K562 (cell line): ENCODE measurements around the gene GARIN5B. TPM values are rescaled to one million over a fixed set of nuclear protein-coding genes. Genes with fewer than 3 reads are reported as not detected.

Experiments
- ARID2 ChIP-seq: fragments of 450-650 bp; IDR thresholded peaks from 2 replicates; pipeline ENCODE4 v1.6.1; 2017; ENCODE audit warnings: antibody characterized with exemption, mild to moderate bottlenecking
- CCAR2 ChIP-seq: fragments of 200-400 bp; formaldehyde crosslinking; IDR thresholded peaks from 2 replicates; pipeline ENCODE4 v1.6.1; 2017; ENCODE audit warnings: mild to moderate bottlenecking, low read depth, low read length
- CHD1 ChIP-seq: fragments of 200-600 bp; sonication (generic); IDR thresholded peaks from one replicate; pipeline ENCODE4 v1.6.1; 2012; ENCODE audit warnings: mild to moderate bottlenecking, moderate library complexity, low read length, inconsistent platforms
- DMBX1 ChIP-seq: fragments of 250-450 bp; sonication (Bioruptor Pico); IDR thresholded peaks from 2 replicates; pipeline ENCODE4 v1.8.0; 2022; ENCODE audit warnings: inconsistent platforms, mild to moderate bottlenecking, moderate library complexity, borderline replicate concordance
- E2F3 ChIP-seq: fragments of 250-450 bp; sonication (Bioruptor Pico); IDR thresholded peaks from 2 replicates; pipeline ENCODE4 v1.4.0; 2020; ENCODE audit warnings: mild to moderate bottlenecking
- FUS ChIP-seq: fragments of 200-400 bp; formaldehyde crosslinking; optimal IDR thresholded peaks from 2 replicates; pipeline ENCODE3; 2017; ENCODE audit warnings: low read depth, low read length
- HDAC1 ChIP-seq, 2 experiments: fragments of 450-650 bp; IDR thresholded peaks; 2 replicates each; pipeline ENCODE4 v1.6.1; 2016 to 2017; ENCODE audit warnings: inconsistent platforms in 1 of 2, mild to moderate bottlenecking in 1 of 2, moderate library complexity in 1 of 2
- HDAC6 ChIP-seq: IDR thresholded peaks from 2 replicates; pipeline ENCODE4 v1.6.1; 2012; ENCODE audit warnings: low read depth, mild to moderate bottlenecking, control low read depth, inconsistent platforms, low read length, moderate library complexity
- HEY1 ChIP-seq: fragments of 250-450 bp; sonication (Bioruptor Pico); IDR thresholded peaks from 2 replicates; pipeline ENCODE4 v1.5.0; 2020; ENCODE audit warnings: mild to moderate bottlenecking, moderate library complexity, borderline replicate concordance
- KAT8 ChIP-seq: fragments of 450-650 bp; IDR thresholded peaks from 2 replicates; pipeline ENCODE4 v1.6.1; 2016; ENCODE audit warnings: low read depth, mild to moderate bottlenecking
- MAZ ChIP-seq, 2 experiments: fragments of 450-650 bp in 1 of 2; sonication (generic) in 1 of 2; formaldehyde crosslinking; IDR thresholded peaks in 1 of 2; conservative IDR thresholded peaks in 1 of 2; 2 replicates each; pipeline versions ENCODE4 v1.4.0 to v1.5.0; 2020; ENCODE audit warnings: mild to moderate bottlenecking in 1 of 2, missing genetic modification reagents in 1 of 2
- MXI1 ChIP-seq: IDR thresholded peaks from 2 replicates; pipeline ENCODE4 v1.6.1; 2011; ENCODE audit warnings: low read depth, mild to moderate bottlenecking, improper control_type of control experiment, low read length
- NFE2 ChIP-seq: IDR thresholded peaks from 2 replicates; pipeline ENCODE4 v1.6.1; 2014; ENCODE audit warnings: antibody characterized with exemption, low read depth
- NR1H2 ChIP-seq: sonication (generic); formaldehyde crosslinking; IDR thresholded peaks from 2 replicates; pipeline ENCODE4 v1.4.0; 2020; ENCODE audit warnings: mild to moderate bottlenecking, missing genetic modification reagents
- PHB ChIP-seq: fragments of 250-450 bp; sonication (Bioruptor Pico); IDR thresholded peaks from 2 replicates; pipeline ENCODE4 v1.5.0; 2021
- RCOR1 ChIP-seq, 2 experiments: IDR thresholded peaks; 2 replicates each; pipeline ENCODE4 v1.6.1; 2012; ENCODE audit warnings: low read depth in 2 of 2, low read length in 2 of 2, borderline replicate concordance in 1 of 2, improper control_type of control experiment in 1 of 2
- SAP30 ChIP-seq: fragments of 200-600 bp; sonication (generic); IDR thresholded peaks from 2 replicates; pipeline ENCODE4 v1.6.1; 2012; ENCODE audit warnings: borderline replicate concordance, low read depth, mild to moderate bottlenecking, moderate library complexity, low read length, control low read depth, inconsistent platforms; ENCODE audit not compliant: insufficient read depth, poor library complexity, severe bottlenecking
- TAF15 ChIP-seq: fragments of 200-400 bp; formaldehyde crosslinking; IDR thresholded peaks from 2 replicates; pipeline ENCODE4 v1.6.1; 2017; ENCODE audit warnings: mild to moderate bottlenecking, low read depth, low read length, moderate library complexity
- TEAD1 ChIP-seq, 2 experiments: fragments of 450-650 bp in 1 of 2; sonication (generic) in 1 of 2; formaldehyde crosslinking; IDR thresholded peaks; 2 replicates each; pipeline versions ENCODE4 v1.4.0 to v1.8.0; 2020 to 2022; ENCODE audit warnings: mild to moderate bottlenecking in 2 of 2, missing genetic modification reagents in 1 of 2
- ZBED1 ChIP-seq: IDR thresholded peaks from 2 replicates; pipeline ENCODE4 v1.6.1; 2014
- ZC3H4 ChIP-seq: sonication (generic); formaldehyde crosslinking; IDR thresholded peaks from 2 replicates; pipeline ENCODE4 v1.9.0; 2021; ENCODE audit warnings: missing genetic modification reagents, borderline replicate concordance
- ZKSCAN1 ChIP-seq: fragments of 150-350 bp; IDR thresholded peaks from 2 replicates; pipeline ENCODE4 v1.6.1; 2016; ENCODE audit warnings: low read depth, low read length
- ZNF232 ChIP-seq: sonication (generic); formaldehyde crosslinking; IDR thresholded peaks from 2 replicates; pipeline ENCODE4 v1.8.0; 2022; ENCODE audit warnings: mild to moderate bottlenecking, missing genetic modification reagents
- ZNF431 ChIP-seq: sonication (generic); formaldehyde crosslinking; IDR thresholded peaks from 2 replicates; pipeline ENCODE4 v1.8.0; 2022; ENCODE audit warnings: mild to moderate bottlenecking, missing genetic modification reagents
- ZNF695 ChIP-seq: fragments of 450-650 bp; formaldehyde crosslinking; IDR thresholded peaks from 2 replicates; pipeline ENCODE4 v1.4.0; 2020; ENCODE audit warnings: mild to moderate bottlenecking, moderate library complexity
- ZNF785 ChIP-seq: fragments of 250-450 bp; sonication (Bioruptor Pico); IDR thresholded peaks from 2 replicates; pipeline ENCODE4 v1.4.0; 2020; ENCODE audit warnings: mild to moderate bottlenecking
- polyA plus RNA-seq, 8 experiments: library from polyadenylated mRNA; depleted of rRNA in 4 of 8; stranded (reverse) in 5 of 8; unstranded in 3 of 8; fragments of >200 nt; fragmentation: Nextera tagmentation in 2 of 8; fragmentation: Illumina TruSeq in 1 of 8; extraction: Ambion mirVana in 2 of 8; extraction: Trizol in 1 of 8; gene quantifications; 2 replicates each; pipeline versions ENCODE4 v1.2.1 to v1.2.3, GENCODE V29; 2011 to 2014; ENCODE audit warnings: inconsistent platforms in 1 of 8, missing spikeins in 1 of 8
- total RNA-seq, 7 experiments: library from RNA; depleted of rRNA in 6 of 7; stranded (reverse); fragments of >200 nt in 6 of 7; fragmentation: Illumina TruSeq in 2 of 7; extraction: Trizol in 2 of 7; gene quantifications; 2 replicates each; pipeline versions ENCODE4 v1.2.1 to v1.2.3, GENCODE V29; 2011 to 2021; ENCODE audit warnings: low replicate concordance in 1 of 7
- TF ChIP-seq, protein P1 (sequence below): fragments of 450-650 bp; IDR thresholded peaks from 2 replicates; pipeline ENCODE4 v1.6.1; 2017; ENCODE audit warnings: mild to moderate bottlenecking, moderate library complexity
- TF ChIP-seq, protein P2 (sequence below): fragments of 450-650 bp; formaldehyde crosslinking; IDR thresholded peaks from 2 replicates; pipeline ENCODE4 v1.4.0; 2020; ENCODE audit warnings: mild to moderate bottlenecking, moderate library complexity

The GARIN5B gene
- total and polyA plus RNA-seq, 9 of the 15 experiments (the other 6 are each of a cell fraction or from before 2014, with no cell fraction given) = not detected

DNA sequence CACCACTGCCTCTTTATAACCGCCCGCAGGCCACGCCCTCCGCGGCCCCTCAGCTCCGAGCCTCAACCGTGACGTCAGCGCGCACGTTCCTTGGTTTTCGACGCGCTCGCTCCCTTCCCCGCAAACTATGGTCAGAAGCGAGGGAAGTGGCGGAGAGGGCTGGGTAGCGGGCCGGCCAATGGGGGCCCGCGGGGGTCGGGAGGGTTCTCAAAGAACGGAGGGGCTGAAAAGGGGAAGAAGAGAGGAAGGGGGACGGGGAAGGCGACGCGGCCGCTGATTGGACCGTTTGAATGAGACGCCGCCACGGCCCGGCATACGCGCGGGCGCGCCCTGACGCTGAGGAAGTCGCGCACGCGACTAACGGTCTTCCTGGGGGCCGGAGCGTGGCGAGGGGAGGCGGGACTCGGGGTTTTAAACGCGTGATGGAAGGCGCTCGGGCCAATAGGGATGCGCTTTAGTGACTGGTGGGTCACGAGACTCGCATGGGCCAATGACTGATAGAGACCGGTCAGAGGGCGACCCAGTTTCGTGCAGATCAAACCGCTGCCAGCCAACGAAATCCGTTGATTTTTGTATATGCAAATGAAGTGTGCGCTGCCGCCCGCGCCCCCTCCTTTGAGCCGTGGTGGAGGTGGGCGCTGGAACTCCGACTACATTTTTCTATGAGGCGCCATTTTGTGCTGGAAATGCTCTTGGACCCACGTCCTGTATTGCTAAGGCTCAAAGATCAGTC is 44.9 kb upstream of the GARIN5B start (continued):
- TF ChIP-seq, protein P1, sequence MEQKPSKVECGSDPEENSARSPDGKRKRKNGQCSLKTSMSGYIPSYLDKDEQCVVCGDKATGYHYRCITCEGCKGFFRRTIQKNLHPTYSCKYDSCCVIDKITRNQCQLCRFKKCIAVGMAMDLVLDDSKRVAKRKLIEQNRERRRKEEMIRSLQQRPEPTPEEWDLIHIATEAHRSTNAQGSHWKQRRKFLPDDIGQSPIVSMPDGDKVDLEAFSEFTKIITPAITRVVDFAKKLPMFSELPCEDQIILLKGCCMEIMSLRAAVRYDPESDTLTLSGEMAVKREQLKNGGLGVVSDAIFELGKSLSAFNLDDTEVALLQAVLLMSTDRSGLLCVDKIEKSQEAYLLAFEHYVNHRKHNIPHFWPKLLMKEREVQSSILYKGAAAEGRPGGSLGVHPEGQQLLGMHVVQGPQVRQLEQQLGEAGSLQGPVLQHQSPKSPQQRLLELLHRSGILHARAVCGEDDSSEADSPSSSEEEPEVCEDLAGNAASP = no peak
- TF ChIP-seq ZC3H4 (CRISPR knock-in tag) (no peak), PHB (CRISPR knock-in tag) (no peak), ZNF232 (CRISPR knock-in tag) (no peak), HEY1 (CRISPR knock-in tag) (no peak), ZBED1 (no peak), ZNF695 (no peak), SAP30 (no peak), MAZ (CRISPR knock-in tag; conservative IDR thresholded peaks at IDR 0.05 in 1 of 2, IDR thresholded peaks at IDR 0.05 in 1 of 2) (peak; percentile 88 to 99), ZKSCAN1 (no peak), TEAD1 (CRISPR knock-in tag; IDR thresholded peaks at IDR 0.05) (peak; percentile 35 to 79; a peak in 3 of 4 replicates), KAT8 (no peak), RCOR1 (IDR thresholded peaks at IDR 0.05; ENCODE audit: borderline replicate concordance in 1 of 2, low read depth in 2 of 2, low read length in 2 of 2) (peak in 1 of 2 experiments; percentile 70; a peak in 2 of 4 replicates), HDAC6 (no peak), DMBX1 (CRISPR knock-in tag) (no peak; the same call in 1 of the 2 replicates), TAF15 (no peak), NFE2 (no peak), E2F3 (peak; percentile 32; the same call in 1 of the 2 replicates), ZNF431 (CRISPR knock-in tag) (peak; percentile 72; the same call in 1 of the 2 replicates), ZNF785 (no peak), CCAR2 (no peak), NR1H2 (peak; percentile 88; the same call in 1 of the 2 replicates), HDAC1 (IDR thresholded peaks at IDR 0.05) (peak in 1 of 2 experiments; percentile 33; a peak in 1 of 4 replicates), FUS (no peak), ARID2 (no peak), CHD1 (no peak), MXI1 (no peak; the same call in 1 of the 2 replicates)
- TF ChIP-seq, protein P2, sequence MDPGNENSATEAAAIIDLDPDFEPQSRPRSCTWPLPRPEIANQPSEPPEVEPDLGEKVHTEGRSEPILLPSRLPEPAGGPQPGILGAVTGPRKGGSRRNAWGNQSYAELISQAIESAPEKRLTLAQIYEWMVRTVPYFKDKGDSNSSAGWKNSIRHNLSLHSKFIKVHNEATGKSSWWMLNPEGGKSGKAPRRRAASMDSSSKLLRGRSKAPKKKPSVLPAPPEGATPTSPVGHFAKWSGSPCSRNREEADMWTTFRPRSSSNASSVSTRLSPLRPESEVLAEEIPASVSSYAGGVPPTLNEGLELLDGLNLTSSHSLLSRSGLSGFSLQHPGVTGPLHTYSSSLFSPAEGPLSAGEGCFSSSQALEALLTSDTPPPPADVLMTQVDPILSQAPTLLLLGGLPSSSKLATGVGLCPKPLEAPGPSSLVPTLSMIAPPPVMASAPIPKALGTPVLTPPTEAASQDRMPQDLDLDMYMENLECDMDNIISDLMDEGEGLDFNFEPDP (CRISPR knock-in tag) = no peak
